ENCODE results near the gene DDN. TPM values are rescaled to one million over a fixed set of nuclear protein-coding genes. Genes with fewer than 3 reads are reported as not detected.

The DDN gene
- polyA plus RNA-seq, 1 donor (not counting 4 experiments of a cell fraction or from before 2014, with no cell fraction given): 0.10 TPM

DNA sequence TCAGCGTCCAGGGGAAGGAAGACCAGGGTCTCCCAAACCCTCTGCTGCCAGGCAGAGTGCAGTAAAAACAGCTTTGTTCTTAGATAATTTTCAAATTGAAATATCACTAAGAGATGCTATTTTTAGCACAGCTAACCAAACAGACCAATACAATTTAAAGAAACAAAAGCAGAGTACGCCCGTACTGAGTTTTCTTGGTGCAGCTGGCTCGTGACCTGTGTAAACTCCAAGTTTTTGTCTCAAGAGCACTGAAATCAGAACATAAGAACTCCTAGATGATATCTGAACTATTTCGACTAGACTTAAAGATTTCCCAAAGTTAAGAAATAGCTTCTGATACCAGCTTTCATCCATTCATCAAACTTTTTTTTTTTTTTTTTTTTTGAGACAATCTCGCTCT is 52.2 kb downstream of the DDN start:
- Histone ChIP-seq H3K9ac (ENCODE audit: control insufficient read depth, extremely low read depth, insufficient read depth, low read length) (no peak overlapping the region), H3K36me3 (ENCODE audit: control insufficient read depth in 2 of 2, extremely low read depth in 1 of 2, insufficient read depth in 2 of 2, low read length in 2 of 2) (peaks cover 7% of the 10 kb centered on the region in 2 experiments)
- TF ChIP-seq EZH2 (IDR thresholded peaks at IDR 0.05; ENCODE audit: low read length): no peak
- TF ChIP-seq, protein P1, sequence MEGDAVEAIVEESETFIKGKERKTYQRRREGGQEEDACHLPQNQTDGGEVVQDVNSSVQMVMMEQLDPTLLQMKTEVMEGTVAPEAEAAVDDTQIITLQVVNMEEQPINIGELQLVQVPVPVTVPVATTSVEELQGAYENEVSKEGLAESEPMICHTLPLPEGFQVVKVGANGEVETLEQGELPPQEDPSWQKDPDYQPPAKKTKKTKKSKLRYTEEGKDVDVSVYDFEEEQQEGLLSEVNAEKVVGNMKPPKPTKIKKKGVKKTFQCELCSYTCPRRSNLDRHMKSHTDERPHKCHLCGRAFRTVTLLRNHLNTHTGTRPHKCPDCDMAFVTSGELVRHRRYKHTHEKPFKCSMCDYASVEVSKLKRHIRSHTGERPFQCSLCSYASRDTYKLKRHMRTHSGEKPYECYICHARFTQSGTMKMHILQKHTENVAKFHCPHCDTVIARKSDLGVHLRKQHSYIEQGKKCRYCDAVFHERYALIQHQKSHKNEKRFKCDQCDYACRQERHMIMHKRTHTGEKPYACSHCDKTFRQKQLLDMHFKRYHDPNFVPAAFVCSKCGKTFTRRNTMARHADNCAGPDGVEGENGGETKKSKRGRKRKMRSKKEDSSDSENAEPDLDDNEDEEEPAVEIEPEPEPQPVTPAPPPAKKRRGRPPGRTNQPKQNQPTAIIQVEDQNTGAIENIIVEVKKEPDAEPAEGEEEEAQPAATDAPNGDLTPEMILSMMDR (optimal IDR thresholded peaks at IDR 0.05 in 1 of 3, IDR thresholded peaks at IDR 0.05 in 1 of 3, conservative IDR thresholded peaks at IDR 0.05 in 1 of 3; ENCODE audit: extremely low read depth in 1 of 3, insufficient read depth in 2 of 3, low read length in 3 of 3): no peak

DNA sequence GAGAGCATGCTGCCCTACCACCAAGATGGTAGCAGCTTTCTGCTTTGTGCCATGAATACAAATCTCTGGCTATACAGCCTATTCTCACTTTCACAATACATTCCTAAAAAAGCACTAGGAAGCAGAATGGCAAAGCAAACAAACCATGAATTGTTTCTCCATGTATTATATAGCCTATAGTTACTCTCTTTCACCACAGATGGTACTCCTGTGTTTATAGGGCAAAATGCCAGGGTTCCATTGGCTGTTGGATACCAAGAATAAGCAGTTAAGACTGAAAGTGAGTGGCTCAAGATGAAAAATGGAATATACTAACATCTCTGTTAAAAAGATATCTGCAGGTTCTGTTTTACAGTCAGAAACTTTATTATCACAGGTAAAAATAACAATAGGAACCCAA is 53.0 kb downstream of the DDN start:
- H3K27ac ChIP-seq (ENCODE audit: control insufficient read depth, insufficient read depth, low read length): no peak overlapping the region
- H3K4me3 ChIP-seq (ENCODE audit: control insufficient read depth in 2 of 3, extremely low read depth in 1 of 3, insufficient read depth in 2 of 3, low read depth in 1 of 3, low read length in 3 of 3): no peak overlapping the region
- H3K79me2 ChIP-seq (ENCODE audit: control insufficient read depth, insufficient read depth, low read length): peaks cover 79% of the 10 kb centered on the region
- H4K20me1 ChIP-seq (ENCODE audit: control insufficient read depth, extremely low read depth, insufficient read depth, low read length): peaks cover 18% of the 10 kb centered on the region
- FAIRE-seq: no peak
- peaks cover 5 to 13% of the 10 kb centered on the region in 2 experiments for H3K36me3 ChIP-seq (ENCODE audit: control insufficient read depth in 2 of 2, extremely low read depth in 1 of 2, insufficient read depth in 2 of 2, low read length in 2 of 2)
- no peak for TF ChIP-seq EZH2 (IDR thresholded peaks at IDR 0.05; ENCODE audit: low read length)
- TF ChIP-seq, protein P1 (optimal IDR thresholded peaks at IDR 0.05 in 1 of 3, IDR thresholded peaks at IDR 0.05 in 1 of 3, conservative IDR thresholded peaks at IDR 0.05 in 1 of 3; ENCODE audit: extremely low read depth in 1 of 3, insufficient read depth in 2 of 3, low read length in 3 of 3): no peak
- H2AFZ ChIP-seq (ENCODE audit: control insufficient read depth, low read length): no peak overlapping the region
- dilution Hi-C loops (cut with MboI; ENCODE audit: extremely low pct_ligation_motif_present, low sequenced_read_pairs): no loop called here
- no peaks in the 10 kb centered on the region for H3K27me3 ChIP-seq (ENCODE audit: control insufficient read depth, extremely low read depth, insufficient read depth, low read length)
- no peak for DNase-seq (ENCODE audit: low read depth, low spot score)
- no peaks in the 10 kb centered on the region for H3K9me1 ChIP-seq (ENCODE audit: control insufficient read depth, extremely low read depth, insufficient read depth, low read length)
- no peak overlapping the region for H3K9ac ChIP-seq (ENCODE audit: control insufficient read depth, extremely low read depth, insufficient read depth, low read length)
- H3K4me2 ChIP-seq (ENCODE audit: control insufficient read depth, extremely low read depth, insufficient read depth, low read depth, low read length): no peak overlapping the region
- H3K4me1 ChIP-seq (ENCODE audit: control insufficient read depth, extremely low read depth, insufficient read depth, low read length): peaks cover 18% of the 10 kb centered on the region
- H3K9me3 ChIP-seq (ENCODE audit: control insufficient read depth, low read depth, low read length): no peaks in the 10 kb centered on the region

More for the DNA sequence above, 52.2 kb downstream of the DDN start:
- Histone ChIP-seq H3K4me3 (ENCODE audit: control insufficient read depth in 2 of 3, extremely low read depth in 1 of 3, insufficient read depth in 2 of 3, low read depth in 1 of 3, low read length in 3 of 3) (no peak overlapping the region), H2AFZ (ENCODE audit: control insufficient read depth, low read length) (no peak overlapping the region), H3K4me2 (ENCODE audit: control insufficient read depth, extremely low read depth, insufficient read depth, low read depth, low read length) (no peak overlapping the region), H3K27ac (ENCODE audit: control insufficient read depth, insufficient read depth, low read length) (no peak overlapping the region), H3K27me3 (ENCODE audit: control insufficient read depth, extremely low read depth, insufficient read depth, low read length) (no peaks in the 10 kb centered on the region), H4K20me1 (ENCODE audit: control insufficient read depth, extremely low read depth, insufficient read depth, low read length) (peaks cover 16% of the 10 kb centered on the region), H3K4me1 (ENCODE audit: control insufficient read depth, extremely low read depth, insufficient read depth, low read length) (peaks cover 18% of the 10 kb centered on the region), H3K9me1 (ENCODE audit: control insufficient read depth, extremely low read depth, insufficient read depth, low read length) (no peaks in the 10 kb centered on the region), H3K79me2 (ENCODE audit: control insufficient read depth, insufficient read depth, low read length) (peaks cover 77% of the 10 kb centered on the region), H3K9me3 (ENCODE audit: control insufficient read depth, low read depth, low read length) (no peaks in the 10 kb centered on the region)
- no peak for DNase-seq (ENCODE audit: low read depth, low spot score)
- dilution Hi-C loops (cut with MboI; ENCODE audit: extremely low pct_ligation_motif_present, low sequenced_read_pairs): no loop called here
- no peak for FAIRE-seq

Small RNAs within 50 kb of the gene (small RNA-seq; reads per million reads assigned to genes)
- 0 reads per million in 3 experiments for gene RNU6-940P (ENCODE audit: insufficient read length in 3 of 3, low read depth in 3 of 3, low replicate concordance in 1 of 3)

Other genes starting within 250 kb of the DDN start
- 11.9 to 22.8 TPM (median 13.2 TPM) in 3 replicates for gene ADCY6, start 210.3 kb downstream of the DDN start, polyA plus RNA-seq
- 16.1 to 19.8 TPM (median 19.3 TPM) in 3 replicates for gene CACNB3, start 180.9 kb downstream of the DDN start, polyA plus RNA-seq
- gene DDX23, start 147.2 kb downstream of the DDN start, polyA plus RNA-seq: 36.9 to 64.6 TPM (median 57.8 TPM) in 3 replicates
- gene RND1, start 133.5 kb downstream of the DDN start, polyA plus RNA-seq: 0.05 to 0.30 TPM (median 0.16 TPM) in 3 replicates
- gene FKBP11, start 73.9 kb downstream of the DDN start, polyA plus RNA-seq: 9.5 to 18.4 TPM (median 18.1 TPM) in 3 replicates
- 236 to 253 TPM (median 250 TPM) in 3 replicates for gene ARF3, start 41.9 kb downstream of the DDN start, polyA plus RNA-seq
- 0.09 to 0.24 TPM (median 0.22 TPM) in 3 replicates for gene WNT10B, start 27.6 kb downstream of the DDN start, polyA plus RNA-seq
- not detected in 3 replicates for gene WNT1, start 21.1 kb downstream of the DDN start, polyA plus RNA-seq
- 105 to 125 TPM (median 123 TPM) in 3 replicates for gene PRKAG1, start 19.4 kb upstream of the DDN start, polyA plus RNA-seq
- gene KMT2D, start 61.4 kb upstream of the DDN start, polyA plus RNA-seq: 9.3 to 12.1 TPM (median 9.8 TPM) in 3 replicates
- 0.31 to 0.63 TPM (median 0.51 TPM) in 3 replicates for gene RHEBL1, start 70.6 kb upstream of the DDN start, polyA plus RNA-seq
- not detected in 3 replicates for gene DHH, start 95.4 kb upstream of the DDN start, polyA plus RNA-seq
- gene LMBR1L, start 111.5 kb upstream of the DDN start, polyA plus RNA-seq: 22.9 to 30.1 TPM (median 28.0 TPM) in 3 replicates
- 1,122 to 2,676 TPM (median 2,055 TPM) in 3 replicates for gene TUBA1B, start 132.0 kb upstream of the DDN start, polyA plus RNA-seq
- 288 to 427 TPM (median 375 TPM) in 3 replicates for gene TUBA1A, start 189.7 kb upstream of the DDN start, polyA plus RNA-seq

Data from keratinocyte (primary cell).